Gastroesophageal sphincter (tissue), 4 donors: Measurements from ENCODE around the gene NRXN3. TPM values are rescaled to one million over a fixed set of nuclear protein-coding genes. Genes with fewer than 3 reads are reported as not detected.

ENCODE experiments used
- ATAC-seq: fragments of 150-250 bp; one replicate; pipeline ENCODE4 v1.9.1; 2016; ENCODE audit warnings: mild to moderate bottlenecking, moderate library complexity
- H3K27ac ChIP-seq, 4 donors: fragments of 200-600 bp; sonication (generic) in 3 of 4; 1 replicate in 3 of 4; 2 replicates in 1 of 4; pipeline ENCODE4 v1.5.1; 2016 to 2019
- H3K27me3 ChIP-seq: fragments of 200-600 bp; sonication (generic); one replicate; pipeline ENCODE4 v1.5.1; 2019
- H3K36me3 ChIP-seq, 2 donors: fragments of 200-600 bp; sonication (generic); one replicate each; pipeline ENCODE4 v1.5.1; 2019; ENCODE audit warnings: control low read depth in 1 of 2
- H3K4me1 ChIP-seq, 3 donors: fragments of 200-600 bp; sonication (generic); 1 replicate in 2 of 3; 2 replicates in 1 of 3; pipeline ENCODE4 v1.5.1; 2016 to 2019; ENCODE audit warnings: control low read depth in 2 of 3
- H3K4me3 ChIP-seq, 2 donors: fragments of 200-600 bp; sonication (generic); one replicate each; pipeline ENCODE4 v1.5.1; 2019; ENCODE audit warnings: mild to moderate bottlenecking in 1 of 2, moderate library complexity in 1 of 2
- H3K9me3 ChIP-seq, 3 donors: fragments of 200-600 bp; sonication (generic); one replicate each; pipeline ENCODE4 v1.5.1; 2017 to 2019; ENCODE audit warnings: control low read depth in 2 of 3
- EP300 ChIP-seq: sonication (generic); formaldehyde crosslinking; IDR thresholded peaks from one replicate; pipeline ENCODE4 v1.6.1; 2017; ENCODE audit warnings: antibody characterized with exemption, mild to moderate bottlenecking
- POLR2A ChIP-seq, 2 donors: fragments of 450-650 bp; IDR thresholded peaks; one replicate each; pipeline ENCODE4 v1.6.1; 2017; ENCODE audit warnings: antibody characterized with exemption in 2 of 2, mild to moderate bottlenecking in 2 of 2, moderate library complexity in 1 of 2
- POLR2AphosphoS5 ChIP-seq: sonication (generic); formaldehyde crosslinking; IDR thresholded peaks from one replicate; pipeline ENCODE4 v1.6.1; 2017; ENCODE audit warnings: antibody characterized with exemption
- WGBS, 2 donors: methylation state at CpG; one replicate each; pipeline ENCODE4 v1.1.5; 2018; ENCODE audit warnings: low coverage in 1 of 2; 5-methylcytosine and 5-hydroxymethylcytosine counted together
- total RNA-seq, 4 donors: library from RNA; depleted of rRNA; stranded (reverse); fragments of >200 nt; gene quantifications; one replicate each; pipeline ENCODE4 v1.1.0, GENCODE V29; 2016
- TF ChIP-seq, protein P1 (sequence below), 4 experiments: fragments of 200-600 bp in 2 of 4; fragments of 450-650 bp in 2 of 4; sonication (generic) in 1 of 4; IDR thresholded peaks; one replicate each; pipeline ENCODE4 v1.5.1; 2017 to 2019; ENCODE audit warnings: antibody characterized with exemption in 4 of 4, mild to moderate bottlenecking in 2 of 4, moderate library complexity in 2 of 4

NRXN3 gene
- total RNA-seq, 4 donors from 2014 or later = 74.2 to 192 (median 98.2) TPM

- peaks cover 19% of the 10 kb centered on the region for H3K27me3 ChIP-seq
- ATAC-seq = no peak
- no peaks in the 10 kb centered on the region for H3K9me3 ChIP-seq
- no peak overlapping the region for H3K4me3 ChIP-seq
- H3K36me3 ChIP-seq = no peaks in the 10 kb centered on the region
- TF ChIP-seq, protein P1, sequence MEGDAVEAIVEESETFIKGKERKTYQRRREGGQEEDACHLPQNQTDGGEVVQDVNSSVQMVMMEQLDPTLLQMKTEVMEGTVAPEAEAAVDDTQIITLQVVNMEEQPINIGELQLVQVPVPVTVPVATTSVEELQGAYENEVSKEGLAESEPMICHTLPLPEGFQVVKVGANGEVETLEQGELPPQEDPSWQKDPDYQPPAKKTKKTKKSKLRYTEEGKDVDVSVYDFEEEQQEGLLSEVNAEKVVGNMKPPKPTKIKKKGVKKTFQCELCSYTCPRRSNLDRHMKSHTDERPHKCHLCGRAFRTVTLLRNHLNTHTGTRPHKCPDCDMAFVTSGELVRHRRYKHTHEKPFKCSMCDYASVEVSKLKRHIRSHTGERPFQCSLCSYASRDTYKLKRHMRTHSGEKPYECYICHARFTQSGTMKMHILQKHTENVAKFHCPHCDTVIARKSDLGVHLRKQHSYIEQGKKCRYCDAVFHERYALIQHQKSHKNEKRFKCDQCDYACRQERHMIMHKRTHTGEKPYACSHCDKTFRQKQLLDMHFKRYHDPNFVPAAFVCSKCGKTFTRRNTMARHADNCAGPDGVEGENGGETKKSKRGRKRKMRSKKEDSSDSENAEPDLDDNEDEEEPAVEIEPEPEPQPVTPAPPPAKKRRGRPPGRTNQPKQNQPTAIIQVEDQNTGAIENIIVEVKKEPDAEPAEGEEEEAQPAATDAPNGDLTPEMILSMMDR (IDR thresholded peaks at IDR 0.05) = no peak
- TF ChIP-seq EP300 = no peak
- no peak for TF ChIP-seq POLR2A (IDR thresholded peaks at IDR 0.05)
- no peak for TF ChIP-seq POLR2AphosphoS5
- 18 to 28% methylated on average over 2 to 3 of the region's 3 CpGs for WGBS, 2 donors
- no peak overlapping the region for H3K27ac ChIP-seq
- no peaks in the 10 kb centered on the region for H3K4me1 ChIP-seq
Measured at GRCh38 chr14:78248501-78249090, 78.4 kb downstream of the NRXN3 start.

GRCh38 chr14:78251308-78251707, 81.1 kb downstream of the NRXN3 start:
- no peak overlapping the region for H3K27ac ChIP-seq
- H3K36me3 ChIP-seq = no peaks in the 10 kb centered on the region
- peaks cover 19% of the 10 kb centered on the region for H3K27me3 ChIP-seq
- no peaks in the 10 kb centered on the region for H3K4me1 ChIP-seq
- WGBS, 2 donors = 65 to 66% methylated on average over 4 to 5 of the region's 5 CpGs
- ATAC-seq = no peak
- no peak overlapping the region for H3K4me3 ChIP-seq
- no peaks in the 10 kb centered on the region for H3K9me3 ChIP-seq
- TF ChIP-seq, protein P1 (IDR thresholded peaks at IDR 0.05) = no peak
- TF ChIP-seq POLR2AphosphoS5 = no peak
- TF ChIP-seq EP300 = no peak
- no peak for TF ChIP-seq POLR2A (IDR thresholded peaks at IDR 0.05)

- 67 to 86% methylated on average over 1 to 2 of the region's 3 CpGs for WGBS, 2 donors
- no peaks in the 10 kb centered on the region for H3K9me3 ChIP-seq
- no peak overlapping the region for H3K4me3 ChIP-seq
- H3K36me3 ChIP-seq = no peaks in the 10 kb centered on the region
- peaks cover 17% of the 10 kb centered on the region for H3K27me3 ChIP-seq
- no peaks in the 10 kb centered on the region for H3K4me1 ChIP-seq
- no peak for ATAC-seq
- TF ChIP-seq, protein P1 (IDR thresholded peaks at IDR 0.05) = no peak
- TF ChIP-seq POLR2A (IDR thresholded peaks at IDR 0.05) = no peak
- no peak for TF ChIP-seq POLR2AphosphoS5
- TF ChIP-seq EP300 = no peak
- no peak overlapping the region for H3K27ac ChIP-seq
Measured at GRCh38 chr14:78253986-78254385, 83.8 kb downstream of the NRXN3 start.

DNA sequence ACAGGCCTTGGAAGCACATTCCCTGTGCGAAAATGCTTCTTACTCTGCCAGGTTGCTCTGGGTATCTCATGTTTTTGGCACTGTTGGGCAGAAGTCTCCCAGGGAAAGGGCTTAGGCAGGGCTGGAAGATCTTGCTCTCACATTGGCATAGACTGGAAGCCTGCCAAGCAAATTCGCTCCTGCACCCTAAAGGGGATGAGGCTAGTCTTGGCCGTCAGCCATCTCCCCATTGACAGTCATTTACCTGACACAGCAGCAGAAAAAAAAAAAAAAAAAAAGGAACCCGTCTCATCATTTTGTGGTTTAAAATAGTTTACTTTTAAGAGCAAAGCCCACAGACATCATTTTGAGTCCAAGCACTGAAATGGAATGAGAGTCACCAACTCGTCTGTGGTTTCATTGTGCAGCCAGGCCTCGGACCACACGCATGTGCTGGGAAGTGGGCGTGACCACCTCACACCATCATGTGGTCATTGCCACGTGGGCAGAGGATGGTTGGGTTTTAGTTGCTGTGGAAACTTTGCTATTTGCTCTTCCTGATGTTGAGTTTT, 84.8 kb downstream of the NRXN3 start:
- Histone ChIP-seq H3K27ac (no peak overlapping the region), H3K27me3 (peaks cover 7% of the 10 kb centered on the region), H3K4me3 (no peak overlapping the region), H3K9me3 (no peaks in the 10 kb centered on the region), H3K4me1 (no peaks in the 10 kb centered on the region), H3K36me3 (no peaks in the 10 kb centered on the region)
- no peak for TF ChIP-seq EP300
- TF ChIP-seq, protein P1 (IDR thresholded peaks at IDR 0.05) = no peak
- WGBS, 2 donors = 62 to 65% methylated on average over 8 to 9 of the region's 9 CpGs
- no peak for ATAC-seq

- no peak overlapping the region for H3K4me3 ChIP-seq
- no peak overlapping the region for H3K27ac ChIP-seq
- TF ChIP-seq POLR2A (IDR thresholded peaks at IDR 0.05) (no peak), EP300 (no peak), POLR2AphosphoS5 (no peak)
- TF ChIP-seq, protein P1 (IDR thresholded peaks at IDR 0.05) = no peak
- no peaks in the 10 kb centered on the region for H3K9me3 ChIP-seq
- 60 to 80% methylated on average over 3 to 5 of the region's 6 CpGs for WGBS, 2 donors
- H3K4me1 ChIP-seq = no peaks in the 10 kb centered on the region
- no peaks in the 10 kb centered on the region for H3K27me3 ChIP-seq
- H3K36me3 ChIP-seq = no peaks in the 10 kb centered on the region
- ATAC-seq = no peak
Measured at GRCh38 chr14:78259831-78260230, 89.7 kb downstream of the NRXN3 start.
